Transverse colon (tissue), 4 donors: ENCODE measurements around the gene MRPS18A. TPM values are rescaled to one million over a fixed set of nuclear protein-coding genes. Genes with fewer than 3 reads are reported as not detected.
"Not testable (repeated sequence)": the region's sequence is repeated elsewhere in the genome, so short reads cannot be mapped to it uniquely, and the experiment has no call there.

Experiments
- DNase-seq: peaks from one replicate; pipeline ENCODE4 v3.0.0-alpha.2; 2019
- H3K27ac ChIP-seq, 4 donors: fragments of 200-600 bp; sonication (generic); 2 replicates each; pipeline ENCODE4 v1.5.1; 2016 to 2018; ENCODE audit warnings: inconsistent platforms in 4 of 4
- H3K27me3 ChIP-seq: fragments of 200-600 bp; sonication (generic); 2 replicates; pipeline ENCODE4 v1.5.1; 2017; ENCODE audit warnings: inconsistent platforms
- H3K36me3 ChIP-seq, 4 donors: fragments of 200-600 bp; sonication (generic); 2 replicates each; pipeline ENCODE4 v1.5.1; 2017 to 2019; ENCODE audit warnings: inconsistent platforms in 4 of 4
- H3K4me1 ChIP-seq, 4 donors: fragments of 200-600 bp; sonication (generic); 2 replicates each; pipeline ENCODE4 v1.5.1; 2017 to 2020; ENCODE audit warnings: inconsistent platforms in 4 of 4
- H3K4me3 ChIP-seq, 4 donors: fragments of 200-600 bp; sonication (generic); 1 replicate in 1 of 4; 2 replicates in 3 of 4; pipeline versions ENCODE4 v1.5.1 to v1.6.1; 2017 to 2019; ENCODE audit warnings: inconsistent platforms in 4 of 4
- H3K9me3 ChIP-seq, 2 donors: fragments of 200-600 bp; sonication (generic); 2 replicates each; pipeline ENCODE4 v1.5.1; 2017 to 2019; ENCODE audit warnings: inconsistent platforms in 2 of 2
- EP300 ChIP-seq: sonication (generic); formaldehyde crosslinking; IDR thresholded peaks from one replicate; pipeline ENCODE4 v1.6.1; 2017; ENCODE audit warnings: antibody characterized with exemption, low read depth
- POLR2A ChIP-seq: fragments of 450-650 bp; IDR thresholded peaks from one replicate; pipeline ENCODE4 v1.6.1; 2016; ENCODE audit warnings: antibody characterized with exemption, mild to moderate bottlenecking, moderate library complexity
- POLR2AphosphoS5 ChIP-seq, 3 donors: sonication (generic); formaldehyde crosslinking; IDR thresholded peaks; one replicate each; pipeline ENCODE4 v1.6.1; 2016; ENCODE audit warnings: antibody characterized with exemption in 3 of 3
- WGBS, 2 donors: methylation state at CpG; one replicate each; pipeline ENCODE4 v1.1.5; 2018; ENCODE audit warnings: low coverage in 1 of 2; 5-methylcytosine and 5-hydroxymethylcytosine counted together
- in situ Hi-C, 4 donors: fragments of 200-750 bp; cut with MboI; loops; one replicate each; pipeline versions ENCODE4 v1.15.0 to v1.15.1; 2017; ENCODE audit warnings: low sequenced_read_pairs in 3 of 4, low pct_ligation_motif_present in 1 of 4, low pct_unique_long_range_greater_than_20kb in 1 of 4
- intact Hi-C: fragments of 100-400 bp; cut with DNase I; formaldehyde crosslinking; loops from one replicate; pipeline ENCODE4 v1.15.1; 2023; ENCODE audit warnings: low total_unique reads
- total RNA-seq, 4 donors: library from RNA; depleted of rRNA; stranded (reverse); fragments of >200 nt; gene quantifications; one replicate each; pipeline ENCODE4 v1.1.0, GENCODE V29; 2016
- TF ChIP-seq, protein P1 (sequence below), 5 experiments: fragments of 200-600 bp in 3 of 5; fragments of 450-650 bp in 2 of 5; sonication (generic) in 3 of 5; IDR thresholded peaks; 1 replicate in 2 of 5; 2 replicates in 3 of 5; pipeline ENCODE4 v1.5.1; 2016 to 2017; ENCODE audit warnings: antibody characterized with exemption in 5 of 5, inconsistent platforms in 3 of 5, mild to moderate bottlenecking in 2 of 5, moderate library complexity in 1 of 5

Gene MRPS18A
- total RNA-seq, 4 donors from 2014 or later = 25.4 to 48.6 (median 40.3) TPM

DNA sequence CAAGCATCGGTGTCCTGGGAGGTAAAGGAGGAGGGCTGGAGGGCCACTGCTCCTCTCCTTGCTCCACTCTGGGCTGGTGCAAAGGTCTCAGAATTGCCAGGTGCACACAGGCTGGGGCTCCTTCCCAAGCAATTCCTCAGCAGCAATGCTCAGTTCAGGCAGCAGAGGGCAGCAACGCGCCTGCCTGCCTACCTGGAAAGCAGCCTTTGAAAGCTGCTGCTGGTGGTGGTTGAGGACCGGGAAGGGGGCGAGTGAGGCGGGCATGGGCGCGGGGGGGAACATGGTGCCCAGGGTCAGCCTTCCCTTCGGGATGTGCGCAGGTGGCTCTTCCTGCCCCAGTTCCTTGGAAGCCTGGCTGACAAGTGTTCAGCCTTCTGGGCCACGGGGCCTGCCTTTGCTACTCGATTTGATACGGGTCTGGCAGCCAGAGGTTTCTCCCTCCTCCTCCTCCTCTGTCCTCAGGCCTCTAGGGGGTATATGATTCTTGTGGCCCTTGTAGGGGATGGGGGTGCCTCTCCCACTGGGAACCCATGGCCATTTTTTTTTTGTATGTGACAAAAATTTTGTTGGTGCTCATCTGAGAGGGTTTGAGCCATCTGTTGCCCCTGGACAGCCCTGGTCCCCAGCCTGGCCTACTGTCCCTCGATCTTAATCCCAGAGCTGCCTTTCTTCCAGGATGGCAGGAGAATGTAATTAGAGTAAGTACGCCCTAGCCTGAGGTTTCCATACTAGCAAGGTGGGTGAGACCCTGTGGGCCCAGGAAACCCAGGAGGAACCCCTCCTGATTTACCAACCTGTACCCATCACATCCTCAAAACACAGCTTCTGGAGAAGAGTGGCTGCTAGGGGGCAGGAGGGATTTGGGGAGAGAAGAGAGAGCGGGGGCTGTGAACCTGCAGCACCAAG is 20.1 kb downstream of the MRPS18A start:
- peaks cover 12 to 45% (median 33%) of the 10 kb centered on the region in 4 donors for H3K4me1 ChIP-seq
- intact Hi-C loops (loop anchor here (5.0 kb wide), 2 partner anchors 90 to 410 kb away; no protein-coding TSS in a partner anchor), in situ Hi-C loops (loop anchor here (10.0 to 25.0 kb wide), 4 partner anchors 95 to 420 kb away; partner anchors contain the start of gene VEGFA (in 2 of the 4))
- peak overlapping the region in 2 of 4 donors; percentile 39 to 40 for H3K27ac ChIP-seq
- no peaks in the 10 kb centered on the region for H3K9me3 ChIP-seq
- peak overlapping the region in 1 of 4 donors; percentile 7 for H3K4me3 ChIP-seq
- peak; percentile 93 for DNase-seq
- 0 to 9% methylated on average over 1 to 16 of the region's 16 CpGs for WGBS, 2 donors
- no peaks in the 10 kb centered on the region for H3K27me3 ChIP-seq
- H3K36me3 ChIP-seq = peaks cover 0 to 4% (median 0%) of the 10 kb centered on the region in 4 donors
- TF ChIP-seq, protein P1, sequence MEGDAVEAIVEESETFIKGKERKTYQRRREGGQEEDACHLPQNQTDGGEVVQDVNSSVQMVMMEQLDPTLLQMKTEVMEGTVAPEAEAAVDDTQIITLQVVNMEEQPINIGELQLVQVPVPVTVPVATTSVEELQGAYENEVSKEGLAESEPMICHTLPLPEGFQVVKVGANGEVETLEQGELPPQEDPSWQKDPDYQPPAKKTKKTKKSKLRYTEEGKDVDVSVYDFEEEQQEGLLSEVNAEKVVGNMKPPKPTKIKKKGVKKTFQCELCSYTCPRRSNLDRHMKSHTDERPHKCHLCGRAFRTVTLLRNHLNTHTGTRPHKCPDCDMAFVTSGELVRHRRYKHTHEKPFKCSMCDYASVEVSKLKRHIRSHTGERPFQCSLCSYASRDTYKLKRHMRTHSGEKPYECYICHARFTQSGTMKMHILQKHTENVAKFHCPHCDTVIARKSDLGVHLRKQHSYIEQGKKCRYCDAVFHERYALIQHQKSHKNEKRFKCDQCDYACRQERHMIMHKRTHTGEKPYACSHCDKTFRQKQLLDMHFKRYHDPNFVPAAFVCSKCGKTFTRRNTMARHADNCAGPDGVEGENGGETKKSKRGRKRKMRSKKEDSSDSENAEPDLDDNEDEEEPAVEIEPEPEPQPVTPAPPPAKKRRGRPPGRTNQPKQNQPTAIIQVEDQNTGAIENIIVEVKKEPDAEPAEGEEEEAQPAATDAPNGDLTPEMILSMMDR (IDR thresholded peaks at IDR 0.05) = peak; percentile 93 to 98 (median 95)
- TF ChIP-seq EP300 = no peak
- TF ChIP-seq POLR2AphosphoS5 (IDR thresholded peaks at IDR 0.05) = peak in 2 of 3 donors; percentile 34 to 49
- TF ChIP-seq POLR2A = peak; percentile 40

DNA sequence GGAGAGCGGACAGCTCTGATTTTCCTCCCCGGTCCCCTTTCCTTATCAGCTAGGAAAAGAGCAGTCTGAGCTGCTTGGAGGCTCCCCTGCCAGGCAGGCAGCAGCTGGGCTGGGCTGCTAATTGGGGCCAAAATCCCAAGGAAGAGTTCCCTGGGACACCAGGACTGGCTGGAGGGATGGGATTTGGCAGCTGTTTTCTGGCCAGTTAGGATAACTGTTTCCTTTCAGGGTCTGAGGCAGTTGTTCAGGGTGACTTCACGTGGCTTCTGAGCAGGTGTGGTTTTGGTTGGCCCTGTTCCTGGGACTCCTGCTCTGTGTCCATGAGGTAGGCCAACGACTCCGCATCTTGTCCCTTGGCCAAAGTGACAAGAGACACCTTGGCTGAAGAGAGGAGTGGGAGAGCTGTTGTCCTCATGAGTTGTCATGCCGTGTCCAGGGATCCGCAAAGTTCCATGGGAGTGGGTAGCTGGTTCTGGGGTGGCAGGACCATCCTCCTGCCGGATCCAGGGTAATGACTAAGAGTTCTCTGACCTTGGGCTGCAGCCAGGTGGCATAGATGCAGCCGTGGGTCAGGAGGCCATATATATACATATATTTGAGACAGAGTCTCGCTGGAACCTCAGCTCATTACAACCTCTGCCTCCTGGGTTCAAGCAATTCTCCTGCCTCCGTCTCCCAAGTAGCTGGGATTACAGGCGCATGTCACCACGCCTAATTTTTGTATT is 21.2 kb downstream of the MRPS18A start:
- in situ Hi-C loops (loop anchor here (10.0 to 25.0 kb wide), 4 partner anchors 96 to 421 kb away; partner anchors contain the start of gene VEGFA (in 2 of the 4)), intact Hi-C loops (loop anchor here (5.0 kb wide), 2 partner anchors 91 to 411 kb away; no protein-coding TSS in a partner anchor)
- TF ChIP-seq POLR2AphosphoS5 (IDR thresholded peaks at IDR 0.05) = no peak
- no peak for TF ChIP-seq EP300
- TF ChIP-seq POLR2A = no peak
- TF ChIP-seq, protein P1 (IDR thresholded peaks at IDR 0.05) = no peak
- no peaks in the 10 kb centered on the region for H3K27me3 ChIP-seq
- peaks cover 12 to 34% (median 24%) of the 10 kb centered on the region in 4 donors for H3K4me1 ChIP-seq
- DNase-seq = no peak
- 53 to 68% methylated on average over 4 to 13 of the region's 13 CpGs for WGBS, 2 donors
- no peak overlapping the region for H3K27ac ChIP-seq
- no peaks in the 10 kb centered on the region for H3K9me3 ChIP-seq
- peaks cover 0 to 3% (median 0%) of the 10 kb centered on the region in 4 donors for H3K36me3 ChIP-seq
- no peak overlapping the region for H3K4me3 ChIP-seq

DNA sequence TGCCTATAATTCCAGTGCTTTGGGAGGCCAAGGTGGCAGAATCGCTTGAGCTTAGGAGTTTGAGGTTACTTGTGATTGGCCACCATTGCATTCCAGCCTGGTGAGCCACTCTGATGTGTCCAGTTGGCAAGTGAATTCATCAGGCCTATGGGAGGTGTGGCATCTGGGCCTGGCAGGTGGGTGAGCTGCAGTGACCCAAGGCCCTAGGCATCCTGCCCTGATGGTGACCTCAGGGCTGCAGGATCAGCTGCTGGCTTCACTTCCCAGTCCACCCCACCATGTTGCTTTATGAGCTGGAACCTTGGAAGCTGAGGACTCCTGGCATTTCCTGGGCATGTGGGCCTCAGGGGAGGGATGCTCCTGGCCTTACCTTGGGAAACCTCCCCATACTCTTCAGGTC is 22.2 kb downstream of the MRPS18A start:
- no peaks in the 10 kb centered on the region for H3K27me3 ChIP-seq
- TF ChIP-seq POLR2AphosphoS5 (IDR thresholded peaks at IDR 0.05) (no peak), EP300 (no peak), POLR2A (no peak)
- TF ChIP-seq, protein P1 (IDR thresholded peaks at IDR 0.05) = no peak
- 89% methylated on average over 1 of the region's 1 CpG; no CpG with 5 or more reads in 1 of the 2 donors for WGBS, 2 donors
- H3K4me3 ChIP-seq = no peak overlapping the region
- H3K36me3 ChIP-seq = no peaks in the 10 kb centered on the region
- no peak for DNase-seq
- intact Hi-C loops (loop anchor here (5.0 kb wide), 2 partner anchors 92 to 412 kb away; no protein-coding TSS in a partner anchor), in situ Hi-C loops (loop anchor here (10.0 to 25.0 kb wide), 4 partner anchors 97 to 422 kb away; partner anchors contain the start of gene VEGFA (in 2 of the 4))
- no peaks in the 10 kb centered on the region for H3K9me3 ChIP-seq
- peaks cover 12 to 33% (median 24%) of the 10 kb centered on the region in 4 donors for H3K4me1 ChIP-seq
- H3K27ac ChIP-seq = no peak overlapping the region

DNA sequence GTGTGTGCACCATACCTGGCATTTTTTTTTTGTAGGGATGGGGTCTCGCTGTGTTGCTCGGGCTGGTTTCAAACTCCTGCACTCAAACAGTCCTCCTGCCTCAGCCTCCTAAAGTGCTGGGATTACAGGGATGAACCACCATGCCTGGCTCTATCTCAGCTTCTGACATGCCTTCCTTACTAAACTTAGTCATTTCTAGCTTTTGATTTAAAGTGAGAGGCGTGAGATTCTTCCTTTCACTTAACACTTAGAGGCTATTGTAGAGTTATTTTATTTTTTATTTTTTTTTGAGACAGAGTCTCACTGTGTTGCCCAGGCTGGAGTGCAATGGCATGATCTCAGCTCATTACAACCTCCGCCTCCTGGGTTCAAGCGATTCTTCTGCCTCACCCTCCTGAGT is 24.6 kb downstream of the MRPS18A start:
- DNase-seq, H3K27me3 ChIP-seq, H3K36me3 ChIP-seq, H3K4me3 ChIP-seq, H3K9me3 ChIP-seq, H3K27ac ChIP-seq, intact Hi-C loops: not testable (repeated sequence)
- in situ Hi-C loops = loop anchor here (10.0 to 25.0 kb wide), 4 partner anchors 99 to 424 kb away; partner anchors contain the start of gene VEGFA (in 2 of the 4)
- H3K4me1 ChIP-seq = peaks cover 6 to 11% (median 9%) of the 10 kb centered on the region in 4 donors
- WGBS, 2 donors = 86 to 91% methylated on average over 3 to 5 of the region's 5 CpGs
